Globus pallidus (tissue), 1 donor: ENCODE results near the gene GBX1.
A peak's percentile ranks its signal among the peaks of the same experiment; 100 is the strongest.

Experiments
- DNase-seq: peaks from one replicate; pipeline ENCODE4 v3.0.0-alpha.2; 2015; ENCODE audit warnings: low spot score

GBX1 gene

GRCh38 chr7:151193203-151193978 lies 25.9 kb upstream of the GBX1 start:
- DNase-seq = no peak

- no peak for DNase-seq
Observed at GRCh38 chr7:151192002-151192539, 24.6 kb upstream of the GBX1 start.

- no peak for DNase-seq
Observed at GRCh38 chr7:151191544-151191943, 24.1 kb upstream of the GBX1 start.

- DNase-seq = no peak
Observed at GRCh38 chr7:151189038-151189437, 21.5 kb upstream of the GBX1 start.

- no peak for DNase-seq
Observed at GRCh38 chr7:151188252-151188542, 20.7 kb upstream of the GBX1 start.

GRCh38 chr7:151187409-151188251 lies 20.1 kb upstream of the GBX1 start:
- DNase-seq = no peak

GRCh38 chr7:151186640-151187408 lies 19.3 kb upstream of the GBX1 start, which contains the start of gene ASB10:
Gene ASB10 (minus strand): TSS chr7:151187250. CDS start chr7:151187130, 120 bp downstream.
- no peak for DNase-seq

- DNase-seq = no peak
Observed at GRCh38 chr7:151185762-151186639, 18.5 kb upstream of the GBX1 start.

GRCh38 chr7:151181011-151181431 lies 13.5 kb upstream of the GBX1 start:
- peak; percentile 7 for DNase-seq

- no peak for DNase-seq
Observed at GRCh38 chr7:151179946-151180345, 12.5 kb upstream of the GBX1 start.

GRCh38 chr7:151179287-151179860 lies 11.9 kb upstream of the GBX1 start:
- no peak for DNase-seq

- DNase-seq = no peak
Observed at GRCh38 chr7:151178831-151179230, 11.3 kb upstream of the GBX1 start.

- no peak for DNase-seq
Observed at GRCh38 chr7:151178236-151178635, 10.7 kb upstream of the GBX1 start.

- no peak for DNase-seq
Observed at GRCh38 chr7:151177310-151177709, 9.8 kb upstream of the GBX1 start.

GRCh38 chr7:151176401-151176800 lies 8.9 kb upstream of the GBX1 start:
- no peak for DNase-seq

- no peak for DNase-seq
Observed at GRCh38 chr7:151175793-151176311, 8.4 kb upstream of the GBX1 start.

GRCh38 chr7:151175047-151175792 lies 7.7 kb upstream of the GBX1 start:
- DNase-seq = no peak

- DNase-seq = no peak
Observed at GRCh38 chr7:151174246-151175046, 7.0 kb upstream of the GBX1 start.
